ENCODE measurements around the gene SRRM4. TPM values are rescaled to one million over a fixed set of nuclear protein-coding genes. Genes with fewer than 3 reads are reported as not detected.

SRRM4 gene
- total and polyA plus RNA-seq, 4 donors: not detected

- TF ChIP-seq HNF4A (conservative IDR thresholded peaks at IDR 0.05) (no peak), FOXA2 (IDR thresholded peaks at IDR 0.05) (no peak), ATF3 (IDR thresholded peaks at IDR 0.05) (no peak), FOXA1 (IDR thresholded peaks at IDR 0.05) (no peak), HNF4G (IDR thresholded peaks at IDR 0.05) (no peak), ZBTB33 (IDR thresholded peaks at IDR 0.05) (no peak), SP1 (IDR thresholded peaks at IDR 0.05) (no peak), CTCF (IDR thresholded peaks at IDR 0.05; ENCODE audit: low read depth, low read length, missing input control) (no peak), GABPA (IDR thresholded peaks at IDR 0.05 in 1 of 2, conservative IDR thresholded peaks at IDR 0.05 in 1 of 2) (no peak), NR2F2 (IDR thresholded peaks at IDR 0.05) (no peak), JUND (IDR thresholded peaks at IDR 0.05) (no peak), REST (IDR thresholded peaks at IDR 0.05) (no peak), RAD21 (IDR thresholded peaks at IDR 0.05) (no peak)
- Histone ChIP-seq H3K36me3 (ENCODE audit: control insufficient read depth in 4 of 4, insufficient read depth in 3 of 4, low read depth in 1 of 4, low read length in 3 of 4) (no peaks in the 10 kb centered on the region), H3K27me3 (ENCODE audit: control insufficient read depth in 4 of 4, insufficient read depth in 4 of 4, low read length in 3 of 4) (peaks cover 0 to 3% (median 0%) of the 10 kb centered on the region in 4 donors), H3K27ac (ENCODE audit: low read depth in 1 of 2, low read length in 2 of 2) (no peak overlapping the region), H3K9ac (ENCODE audit: low read depth in 1 of 2, low read length in 2 of 2) (no peak overlapping the region), H3K4me3 (ENCODE audit: low read depth in 1 of 3, low read length in 3 of 3) (no peak overlapping the region), H3K9me3 (ENCODE audit: control insufficient read depth in 4 of 4, low read length in 3 of 4) (no peaks in the 10 kb centered on the region), H3K4me1 (ENCODE audit: control insufficient read depth in 4 of 4, insufficient read depth in 4 of 4, low read length in 3 of 4) (no peaks in the 10 kb centered on the region)
- no peak for DNase-seq (ENCODE audit: low spot score)
- 54% methylated on average over 21 of the region's 21 CpGs for WGBS
Observed at GRCh38 chr12:119176267-119177055, 195.1 kb downstream of the SRRM4 start.

- 78% methylated on average over 4 of the region's 4 CpGs for WGBS
- H3K27ac ChIP-seq (ENCODE audit: low read depth in 1 of 2, low read length in 2 of 2): no peak overlapping the region
Observed at GRCh38 chr12:119177056-119177325, 195.7 kb downstream of the SRRM4 start.

More at GRCh38 chr12:119177056-119177325, 195.7 kb downstream of the SRRM4 start:
- H3K4me1 ChIP-seq (ENCODE audit: control insufficient read depth in 4 of 4, insufficient read depth in 4 of 4, low read length in 3 of 4): no peaks in the 10 kb centered on the region
- no peaks in the 10 kb centered on the region for H3K36me3 ChIP-seq (ENCODE audit: control insufficient read depth in 4 of 4, insufficient read depth in 3 of 4, low read depth in 1 of 4, low read length in 3 of 4)
- no peaks in the 10 kb centered on the region for H3K9me3 ChIP-seq (ENCODE audit: control insufficient read depth in 4 of 4, low read length in 3 of 4)
- no peak for TF ChIP-seq ZBTB33 (IDR thresholded peaks at IDR 0.05)
- H3K9ac ChIP-seq (ENCODE audit: low read depth in 1 of 2, low read length in 2 of 2): no peak overlapping the region
- no peak for DNase-seq (ENCODE audit: low spot score)
- H3K27me3 ChIP-seq (ENCODE audit: control insufficient read depth in 4 of 4, insufficient read depth in 4 of 4, low read length in 3 of 4): peaks cover 0 to 3% (median 0%) of the 10 kb centered on the region in 4 donors
- no peak overlapping the region for H3K4me3 ChIP-seq (ENCODE audit: low read depth in 1 of 3, low read length in 3 of 3)

All from liver (tissue), 9 donors.